ENCODE results near the gene SCAP. TPM values are rescaled to one million over a fixed set of nuclear protein-coding genes. Genes with fewer than 3 reads are reported as not detected.

The SCAP gene
- polyA plus RNA-seq, 5 donors = 48.4 to 63.1 (median 50.8) TPM

GRCh38 chr3:47433796-47434195 is 41.9 kb downstream of the SCAP start:
- no peak for DNase-seq

GRCh38 chr3:47432673-47433072 is 43.1 kb downstream of the SCAP start:
- DNase-seq = no peak

- no peak for DNase-seq
Measured at GRCh38 chr3:47431225-47431624, 44.5 kb downstream of the SCAP start.

GRCh38 chr3:47430606-47431005 is 45.1 kb downstream of the SCAP start:
- no peak for DNase-seq

GRCh38 chr3:47429476-47430270 is 46.1 kb downstream of the SCAP start:
- DNase-seq = no peak

GRCh38 chr3:47428662-47429061 is 47.1 kb downstream of the SCAP start:
- DNase-seq = no peak

GRCh38 chr3:47427866-47428265 is 47.9 kb downstream of the SCAP start:
- no peak for DNase-seq

GRCh38 chr3:47425959-47426358 is 49.8 kb downstream of the SCAP start:
- no peak for DNase-seq

GRCh38 chr3:47425383-47425778 is 50.4 kb downstream of the SCAP start:
- no peak for DNase-seq

- no peak for DNase-seq
Measured at GRCh38 chr3:47424434-47425382, 51.0 kb downstream of the SCAP start.

- no peak for DNase-seq
Measured at GRCh38 chr3:47423548-47424145, 52.1 kb downstream of the SCAP start.

- DNase-seq = no peak
Measured at GRCh38 chr3:47422743-47423142, 53.0 kb downstream of the SCAP start.

GRCh38 chr3:47421741-47422649 is 53.7 kb downstream of the SCAP start:
- no peak for DNase-seq

GRCh38 chr3:47420511-47421484 is 54.9 kb downstream of the SCAP start:
- DNase-seq = peak; percentile 69 to 81

GRCh38 chr3:47420044-47420430 is 55.7 kb downstream of the SCAP start:
- DNase-seq = no peak

GRCh38 chr3:47419083-47420043 is 56.4 kb downstream of the SCAP start:
- DNase-seq = no peak

GRCh38 chr3:47418167-47419082 is 57.3 kb downstream of the SCAP start:
- no peak for DNase-seq

- DNase-seq = no peak
Measured at GRCh38 chr3:47416041-47416440, 59.7 kb downstream of the SCAP start.

All from right lung (tissue), 5 donors.